DOHH2 (cell line): ENCODE results near the gene SCAP.
"Not testable (repeated sequence)": the region's sequence is repeated elsewhere in the genome, so short reads cannot be mapped to it uniquely, and the experiment has no call there.

Experiments
- H3F3A ChIP-seq: fragments of 200-600 bp; sonication (generic), shearing (Covaris generic); 2 replicates; pipeline ENCODE4 v1.6.0; 2016; ENCODE audit warnings: antibody characterized with exemption, mild to moderate bottlenecking; ENCODE audit not compliant: control insufficient read depth, insufficient read depth
- H3K27ac ChIP-seq: fragments of 200-600 bp; sonication (generic); 2 replicates; pipeline ENCODE4 v1.5.1; 2014; ENCODE audit warnings: low read depth, mild to moderate bottlenecking, low read length, moderate library complexity
- H3K27me3 ChIP-seq: fragments of 200-600 bp; sonication (generic); 2 replicates; pipeline ENCODE4 v1.6.1; 2014; ENCODE audit warnings: mild to moderate bottlenecking, low read length, mixed read lengths; ENCODE audit not compliant: control insufficient read depth
- H3K36me3 ChIP-seq: fragments of 200-600 bp; sonication (generic); 2 replicates; pipeline ENCODE4 v1.6.1; 2014; ENCODE audit warnings: mild to moderate bottlenecking, low read length, moderate library complexity, mixed read lengths; ENCODE audit not compliant: control insufficient read depth
- H3K4me1 ChIP-seq: fragments of 200-600 bp; sonication (generic); 2 replicates; pipeline ENCODE4 v1.6.1; 2014; ENCODE audit warnings: mild to moderate bottlenecking, low read length, mixed read lengths; ENCODE audit not compliant: control insufficient read depth
- H3K4me2 ChIP-seq: fragments of 200-600 bp; sonication (generic); 2 replicates; pipeline ENCODE4 v1.6.0; 2014; ENCODE audit warnings: mild to moderate bottlenecking, low read length, moderate library complexity
- H3K4me3 ChIP-seq: fragments of 200-600 bp; sonication (generic); 2 replicates; pipeline ENCODE4 v1.5.1; 2014; ENCODE audit warnings: mild to moderate bottlenecking, low read length, mixed read lengths
- H3K79me2 ChIP-seq: fragments of 200-600 bp; sonication (generic); 2 replicates; pipeline ENCODE4 v1.6.1; 2014; ENCODE audit warnings: mild to moderate bottlenecking, low read length, mixed read lengths; ENCODE audit not compliant: control insufficient read depth
- H3K9me2 ChIP-seq: fragments of 200-600 bp; sonication (generic); replicated peaks from 2 replicates; pipeline ENCODE4 v1.6.1; 2014; ENCODE audit warnings: mild to moderate bottlenecking, low read length, mixed read lengths; ENCODE audit not compliant: control insufficient read depth
- H3K9me3 ChIP-seq: fragments of 200-600 bp; sonication (generic); 2 replicates; pipeline ENCODE4 v1.6.1; 2014; ENCODE audit warnings: antibody characterized with exemption, low read length, mixed read lengths; ENCODE audit not compliant: control insufficient read depth, insufficient read depth
- H4K20me1 ChIP-seq: fragments of 200-600 bp; sonication (generic); 2 replicates; pipeline ENCODE4 v1.6.0; 2014; ENCODE audit warnings: low read depth, mild to moderate bottlenecking, antibody characterized with exemption, low read length, moderate library complexity; ENCODE audit not compliant: control insufficient read depth, insufficient read depth
- CTCF ChIP-seq: fragments of 200-600 bp; sonication (generic); IDR thresholded peaks from one replicate; pipeline ENCODE4 v1.5.1; 2014; ENCODE audit warnings: antibody characterized with exemption, mild to moderate bottlenecking, low read depth, low read length; ENCODE audit not compliant: poor library complexity, severe bottlenecking
- EZH2phosphoT487 ChIP-seq: fragments of 200-600 bp; sonication (generic); IDR thresholded peaks from 2 replicates; pipeline ENCODE4 v1.6.1; 2017; ENCODE audit warnings: borderline replicate concordance, mild to moderate bottlenecking, antibody characterized with exemption, low read length, moderate library complexity, mixed read lengths

SCAP gene

GRCh38 chr3:47370887-47371697 is 104.6 kb downstream of the SCAP start:
- no peaks in the 10 kb centered on the region for H3K9me3 ChIP-seq
- H3F3A ChIP-seq = peaks cover 5% of the 10 kb centered on the region; the same call in 1 of the 2 replicates
- H3K27me3 ChIP-seq = peaks cover 3% of the 10 kb centered on the region; the same call in 1 of the 2 replicates

GRCh38 chr3:47370020-47370419 is 105.7 kb downstream of the SCAP start:
- H3F3A ChIP-seq, H3K27ac ChIP-seq, H3K4me2 ChIP-seq, H3K9me3 ChIP-seq, H3K4me1 ChIP-seq, H3K79me2 ChIP-seq, H4K20me1 ChIP-seq, H3K27me3 ChIP-seq, H3K9me2 ChIP-seq, H3K36me3 ChIP-seq, H3K4me3 ChIP-seq: not testable (repeated sequence)

More at GRCh38 chr3:47370887-47371697, 104.6 kb downstream of the SCAP start:
- TF ChIP-seq EZH2phosphoT487 (no peak), CTCF (no peak)
- no peak overlapping the region for H3K4me2 ChIP-seq
- no peaks in the 10 kb centered on the region for H3K4me1 ChIP-seq
- H3K9me2 ChIP-seq = no peaks in the 10 kb centered on the region
- no peaks in the 10 kb centered on the region for H4K20me1 ChIP-seq
- H3K36me3 ChIP-seq = no peaks in the 10 kb centered on the region
- no peaks in the 10 kb centered on the region for H3K79me2 ChIP-seq
- H3K4me3 ChIP-seq = no peak overlapping the region
- no peak overlapping the region for H3K27ac ChIP-seq

GRCh38 chr3:47367631-47368030 is 108.1 kb downstream of the SCAP start:
- Histone ChIP-seq H3F3A (no peaks in the 10 kb centered on the region), H3K27ac (no peak overlapping the region), H3K4me3 (no peak overlapping the region), H3K9me3 (no peaks in the 10 kb centered on the region), H3K9me2 (no peaks in the 10 kb centered on the region), H3K27me3 (peaks cover 3% of the 10 kb centered on the region; the same call in 1 of the 2 replicates), H4K20me1 (no peaks in the 10 kb centered on the region), H3K4me1 (peaks cover 5% of the 10 kb centered on the region), H3K79me2 (no peaks in the 10 kb centered on the region), H3K36me3 (no peaks in the 10 kb centered on the region), H3K4me2 (no peak overlapping the region)
- TF ChIP-seq CTCF = no peak
- no peak for TF ChIP-seq EZH2phosphoT487

GRCh38 chr3:47366833-47367232 is 108.9 kb downstream of the SCAP start:
- Histone ChIP-seq H3K79me2 (no peaks in the 10 kb centered on the region), H3K27ac (no peak overlapping the region), H3K4me1 (peaks cover 12% of the 10 kb centered on the region), H4K20me1 (no peaks in the 10 kb centered on the region), H3K4me3 (no peak overlapping the region), H3K9me2 (no peaks in the 10 kb centered on the region), H3K4me2 (no peak overlapping the region), H3F3A (no peaks in the 10 kb centered on the region), H3K27me3 (peaks cover 3% of the 10 kb centered on the region; the same call in 1 of the 2 replicates), H3K36me3 (no peaks in the 10 kb centered on the region; the same call in 1 of the 2 replicates), H3K9me3 (peaks cover 4% of the 10 kb centered on the region)
- no peak for TF ChIP-seq EZH2phosphoT487
- TF ChIP-seq CTCF = no peak
